GM04504 (cell line): Measurements from ENCODE around the gene GPR31.
"Not testable (repeated sequence)": the region's sequence is repeated elsewhere in the genome, so short reads cannot be mapped to it uniquely, and the experiment has no call there.

Source experiments
- DNase-seq: peaks from one replicate; pipeline ENCODE4 v3.0.0-alpha.2; 2012; ENCODE audit warnings: low read depth

GPR31 gene

DNA sequence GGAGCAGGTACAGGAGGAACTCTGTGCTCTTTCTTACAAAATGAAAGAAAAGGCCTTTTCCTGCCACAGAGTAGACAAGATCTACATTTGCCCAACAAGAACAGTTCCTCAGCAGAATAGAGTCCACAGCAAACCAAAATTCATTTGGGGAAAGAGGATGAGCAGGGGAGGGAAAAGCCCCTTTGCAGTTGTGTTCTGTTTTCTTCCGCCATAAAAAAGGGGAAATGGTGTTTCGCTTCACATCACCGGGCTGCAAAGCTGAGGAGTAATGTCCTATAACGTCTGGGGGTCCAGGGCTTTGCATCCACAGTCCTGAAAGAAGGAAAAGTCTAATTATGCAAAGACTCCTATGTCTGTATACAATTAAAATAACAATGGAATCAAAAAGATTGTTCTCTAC is at the start of gene GPR31:
TSS of gene GPR31 (minus strand) at position 118 of the 400 bp plus-strand sequence. CDS start 149 bp downstream, outside the sequence.
- DNase-seq = no peak

DNA sequence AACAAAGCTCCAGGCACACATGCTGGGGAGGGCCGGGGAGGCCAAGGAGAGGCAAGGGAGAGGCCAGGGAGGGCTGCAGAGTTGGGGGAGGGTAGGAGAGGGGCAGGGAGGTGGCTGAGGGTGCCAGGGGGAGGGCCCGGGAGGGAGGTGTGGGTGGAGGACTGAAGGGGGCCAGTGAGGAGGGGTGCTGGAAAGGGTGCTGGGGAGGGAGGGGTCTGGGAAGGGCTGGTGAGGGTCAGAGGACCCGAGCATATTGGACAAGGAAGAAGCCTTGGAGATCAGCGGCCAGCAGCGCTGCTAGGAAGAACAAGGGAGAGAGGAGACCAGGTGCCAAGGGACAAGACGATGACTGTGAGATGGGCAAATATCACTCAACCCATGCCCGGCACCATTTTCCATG is 49.7 kb upstream of the GPR31 start:
- no peak for DNase-seq

GRCh38 chr6:167205316-167205715 is 47.5 kb upstream of the GPR31 start:
- not testable (repeated sequence) for DNase-seq

GRCh38 chr6:167204059-167204348 is 46.2 kb upstream of the GPR31 start:
- DNase-seq = not testable (repeated sequence)

- not testable (repeated sequence) for DNase-seq
Measured at GRCh38 chr6:167203261-167204058, 45.7 kb upstream of the GPR31 start.

DNA sequence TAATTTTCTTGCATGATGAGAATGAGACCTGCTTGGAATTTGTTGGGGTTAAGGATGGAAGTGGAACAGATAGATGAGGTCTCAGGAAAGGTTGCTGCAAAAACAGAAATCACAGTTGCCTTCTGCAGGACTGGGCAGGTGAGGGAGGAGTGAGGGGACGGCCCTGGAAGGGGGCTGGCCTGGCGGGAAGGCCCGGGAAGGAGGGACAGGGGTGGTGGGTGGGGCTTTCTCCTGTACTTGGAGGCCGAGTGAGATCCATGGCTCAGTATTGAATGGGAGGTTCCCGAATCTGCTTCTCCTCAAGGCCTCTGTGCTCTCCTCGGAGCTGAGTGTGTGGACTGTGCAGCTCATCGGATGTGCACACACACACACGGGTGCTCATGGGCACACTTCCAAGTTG is 44.8 kb upstream of the GPR31 start:
- not testable (repeated sequence) for DNase-seq

- DNase-seq = no peak
Measured at GRCh38 chr6:167200806-167201205, 43.0 kb upstream of the GPR31 start.

DNA sequence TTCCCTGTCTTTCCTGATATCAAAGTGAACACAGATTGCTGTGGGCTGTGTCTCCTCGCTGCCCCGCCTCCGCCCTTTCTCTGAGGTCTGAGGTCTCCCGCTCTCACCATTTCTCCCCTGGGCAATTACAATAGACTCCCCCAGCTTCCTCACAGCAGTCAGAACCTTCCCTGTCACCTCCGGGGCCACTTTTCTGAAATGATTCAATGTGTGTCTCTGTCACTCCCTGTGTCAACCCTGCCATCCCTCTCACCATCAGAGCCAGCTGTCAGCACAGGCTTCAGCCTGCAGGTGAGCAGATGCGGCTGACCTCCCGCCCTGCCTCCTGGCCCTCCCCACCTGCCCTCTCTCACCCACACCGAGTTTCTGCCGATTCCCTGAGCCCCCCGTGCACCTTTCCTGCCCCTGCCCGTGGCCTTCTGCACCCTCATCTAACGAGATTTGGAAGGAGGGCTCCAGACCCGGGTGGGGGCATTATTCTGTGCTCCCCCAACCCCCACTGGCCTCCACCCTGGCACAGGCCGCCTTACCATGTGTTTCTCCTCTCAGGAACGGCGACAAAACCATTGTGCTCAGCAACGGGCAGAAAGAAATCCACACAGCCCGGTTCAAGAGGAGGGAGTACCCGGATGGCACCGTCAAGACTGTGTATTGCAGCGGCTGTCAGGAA is 38.3 kb upstream of the GPR31 start:
- DNase-seq = not testable (repeated sequence)

DNA sequence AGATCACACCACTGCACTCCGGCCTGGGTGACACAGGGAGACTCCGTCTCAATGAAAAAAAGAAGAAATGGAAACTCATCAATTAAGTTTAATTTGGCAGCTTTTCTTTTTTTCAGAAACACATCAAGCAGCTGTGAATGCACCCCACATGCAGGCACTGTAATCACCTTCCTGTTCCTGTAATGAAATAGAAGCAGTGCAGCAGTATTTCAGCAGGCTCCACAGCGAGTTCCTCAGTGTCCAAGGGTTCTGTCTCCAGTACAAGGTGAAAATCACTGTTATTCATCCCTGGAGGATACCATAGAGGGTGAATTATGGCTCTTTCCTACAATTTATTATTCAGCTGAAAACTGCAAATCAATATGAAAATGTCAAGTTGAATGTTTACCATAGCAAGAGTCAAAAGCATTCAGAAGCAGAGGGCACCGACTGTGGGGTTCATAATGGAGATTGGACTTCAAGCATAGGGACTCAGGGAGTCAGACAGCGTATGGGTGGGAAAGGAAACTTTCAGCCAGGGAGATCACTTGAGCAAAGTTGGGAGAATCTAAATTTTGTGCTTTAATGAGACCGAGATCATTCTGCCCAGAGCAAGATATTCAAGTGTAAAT is 35.8 kb upstream of the GPR31 start:
- DNase-seq = not testable (repeated sequence)

DNA sequence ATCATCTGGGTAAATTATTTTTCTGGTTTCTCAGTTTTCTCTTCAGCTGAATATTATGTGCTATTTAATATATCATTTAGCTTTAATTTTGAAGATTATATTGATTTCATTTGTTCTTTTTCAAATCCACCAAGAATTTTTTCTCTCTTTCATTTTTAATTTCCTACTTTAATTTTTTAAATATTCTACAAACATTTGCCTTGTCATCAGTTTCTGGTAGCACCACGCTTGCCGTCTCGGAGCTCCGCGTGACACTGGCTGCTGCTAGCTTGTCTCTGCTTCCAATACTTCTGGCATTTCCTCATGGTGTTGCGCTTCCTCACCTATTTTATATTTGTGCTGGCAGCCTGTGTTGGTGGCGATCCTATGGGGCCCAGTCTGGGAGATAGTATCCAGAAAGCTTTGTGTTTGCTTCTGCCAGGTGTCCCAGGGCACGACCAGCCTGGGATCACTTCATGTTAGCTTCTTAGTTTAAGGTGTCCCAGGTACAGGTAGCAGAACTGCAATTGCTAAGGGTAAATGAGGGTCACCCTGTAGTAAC is 33.3 kb upstream of the GPR31 start:
- DNase-seq = not testable (repeated sequence)

DNA sequence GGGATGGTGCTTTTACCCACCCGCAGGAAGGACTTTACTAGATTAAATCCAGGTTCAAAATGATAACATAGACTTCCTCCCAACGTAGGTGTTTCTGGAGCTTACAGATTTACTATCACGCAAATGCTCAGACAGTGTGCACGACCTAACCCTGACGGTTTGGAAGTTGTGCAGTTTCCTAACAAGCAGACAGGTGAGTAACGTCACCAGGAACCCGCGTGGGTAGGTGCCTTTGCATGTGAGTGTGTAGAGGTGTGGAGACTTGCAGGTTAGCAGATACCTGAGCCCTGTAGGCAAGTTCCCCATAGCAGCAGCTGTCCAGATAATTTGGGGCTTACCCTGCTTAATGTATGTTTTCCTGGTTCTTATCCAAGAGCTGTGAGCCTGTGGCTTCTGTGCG is 29.5 kb upstream of the GPR31 start:
- DNase-seq = not testable (repeated sequence)

GRCh38 chr6:167185101-167185500 is 27.3 kb upstream of the GPR31 start:
- not testable (repeated sequence) for DNase-seq

DNA sequence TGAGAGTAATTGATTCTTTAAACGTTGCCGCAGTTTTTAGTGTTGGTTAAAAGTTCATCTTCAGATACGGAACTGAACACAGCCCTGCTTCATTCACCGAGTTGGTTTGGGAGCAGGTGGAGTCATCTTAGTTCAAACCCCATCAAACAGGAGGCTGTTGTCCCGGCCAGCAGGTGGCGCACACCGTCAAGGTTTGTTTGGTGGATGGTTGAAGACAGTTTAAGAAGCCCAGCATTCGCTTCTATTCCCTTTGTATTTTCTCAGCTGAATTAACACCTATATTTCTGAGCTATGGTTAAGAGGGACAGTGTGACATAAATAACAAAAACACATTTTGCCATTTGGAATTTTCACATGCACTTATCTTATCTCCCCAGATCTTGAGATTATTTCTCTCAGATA is 25.1 kb upstream of the GPR31 start:
- not testable (repeated sequence) for DNase-seq

- DNase-seq = not testable (repeated sequence)
Measured at GRCh38 chr6:167181351-167181750, 23.6 kb upstream of the GPR31 start.

- not testable (repeated sequence) for DNase-seq
Measured at GRCh38 chr6:167180086-167180485, 22.3 kb upstream of the GPR31 start.

GRCh38 chr6:167178896-167179655 is 21.3 kb upstream of the GPR31 start:
- not testable (repeated sequence) for DNase-seq

GRCh38 chr6:167177271-167177670 is 19.5 kb upstream of the GPR31 start:
- DNase-seq = not testable (repeated sequence)

DNA sequence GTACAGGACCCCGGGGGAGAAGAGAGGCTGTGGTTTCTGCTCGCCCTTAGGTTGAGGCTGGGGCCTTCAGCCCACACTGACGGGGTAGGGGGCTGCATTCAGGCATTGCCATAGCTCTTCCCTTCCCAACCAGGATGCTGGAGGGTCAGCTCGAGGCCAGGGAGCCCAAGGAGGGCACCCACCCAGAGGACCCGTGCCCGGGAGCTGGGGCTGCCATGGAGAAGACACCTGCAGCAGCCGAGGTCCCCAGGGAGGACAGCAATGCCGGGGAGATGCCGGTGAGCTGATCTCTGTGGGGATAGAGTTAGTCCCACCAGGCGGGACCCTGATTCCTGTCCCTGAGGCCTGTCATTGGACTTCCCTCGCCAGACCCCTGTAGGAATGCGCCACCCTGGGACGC is 14.2 kb upstream of the GPR31 start:
- DNase-seq = not testable (repeated sequence)

DNA sequence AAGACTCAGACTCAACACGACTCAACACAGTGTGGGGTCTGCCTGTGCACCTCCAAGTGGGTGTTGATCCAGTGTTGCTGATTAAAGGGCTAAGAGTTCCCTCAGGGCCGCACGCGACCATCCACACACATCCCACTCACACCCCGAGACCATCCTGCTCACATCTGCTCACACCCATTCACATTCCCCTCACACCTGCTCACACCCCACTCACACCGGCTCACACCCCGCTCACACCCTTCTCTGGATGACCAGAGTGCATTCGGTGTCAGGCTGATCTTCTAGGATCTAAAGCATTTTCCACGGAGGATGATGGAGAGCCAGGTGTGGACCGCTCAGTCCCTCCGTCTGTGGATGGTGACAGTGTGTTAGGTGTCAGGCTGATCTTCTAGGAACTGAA is 13.5 kb upstream of the GPR31 start:
- not testable (repeated sequence) for DNase-seq

- not testable (repeated sequence) for DNase-seq
Measured at GRCh38 chr6:167169867-167170266, 12.1 kb upstream of the GPR31 start.

DNA sequence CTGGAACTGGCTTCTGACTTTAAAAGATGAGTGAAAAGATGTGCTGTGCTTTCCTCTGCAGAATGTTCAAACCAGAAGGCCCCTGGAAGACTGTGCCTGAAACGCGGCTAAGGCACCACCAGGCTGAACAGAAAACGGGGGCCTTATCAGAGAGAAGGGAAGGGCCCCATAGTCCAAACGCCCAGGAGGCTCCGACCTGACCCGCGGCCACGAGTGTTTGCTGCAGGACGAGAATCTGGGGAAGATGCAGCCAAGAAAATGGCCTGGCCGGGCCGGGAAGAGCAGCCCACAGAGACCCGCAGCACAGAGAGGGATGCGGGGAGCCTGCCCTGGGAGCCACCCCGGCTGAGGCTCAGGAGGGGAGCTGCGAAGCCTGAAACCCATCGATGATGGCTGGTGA is 10.5 kb upstream of the GPR31 start:
- DNase-seq = not testable (repeated sequence)

- DNase-seq = not testable (repeated sequence)
Measured at GRCh38 chr6:167167699-167168098, 9.9 kb upstream of the GPR31 start.
